ENCODE data around the gene KIF5A.
"Not testable (repeated sequence)": the region's sequence is repeated elsewhere in the genome, so short reads cannot be mapped to it uniquely, and the experiment has no call there.

The KIF5A gene

GRCh38 chr12:57585156-57585555 is 35.3 kb downstream of the KIF5A start:
- no peak for DNase-seq

GRCh38 chr12:57586128-57586527 is 36.3 kb downstream of the KIF5A start:
- DNase-seq: no peak

GRCh38 chr12:57586832-57587429 is 37.1 kb downstream of the KIF5A start:
- DNase-seq: no peak

GRCh38 chr12:57588951-57589610 is 39.2 kb downstream of the KIF5A start:
- DNase-seq: not testable (repeated sequence)

GRCh38 chr12:57590479-57590863 is 40.6 kb downstream of the KIF5A start:
- DNase-seq: no peak

GRCh38 chr12:57590864-57591781 is 41.3 kb downstream of the KIF5A start, which contains the start of gene PIP4K2C:
Gene PIP4K2C, plus strand, starts transcription at chr12:57591192. Its CDS starts 98 bp downstream, at chr12:57591290.
- DNase-seq: peak; percentile 73

GRCh38 chr12:57591782-57592325 is 42.0 kb downstream of the KIF5A start:
- DNase-seq: no peak

- peak; percentile 3 for DNase-seq
These were observed 42.8 kb downstream of the KIF5A start for GRCh38 chr12:57592551-57593165.

GRCh38 chr12:57593187-57593586 is 43.3 kb downstream of the KIF5A start:
- DNase-seq: no peak

- no peak for DNase-seq
These were observed 50.6 kb downstream of the KIF5A start for GRCh38 chr12:57600395-57600794.

GRCh38 chr12:57602544-57602943 is 52.7 kb downstream of the KIF5A start:
- DNase-seq: no peak

- no peak for DNase-seq
These were observed 53.5 kb downstream of the KIF5A start for GRCh38 chr12:57603324-57603723.

- DNase-seq: peak; percentile 12
These were observed 54.1 kb downstream of the KIF5A start for GRCh38 chr12:57603815-57604453.

- DNase-seq: peak; percentile 53
These were observed 54.7 kb downstream of the KIF5A start, which contains the start of gene DTX3 for GRCh38 chr12:57604454-57604991. Gene DTX3, plus strand, starts transcription at chr12:57604824. Its CDS starts 1,694 bp downstream, at chr12:57606518.

GRCh38 chr12:57604992-57605810 is 55.4 kb downstream of the KIF5A start:
- no peak for DNase-seq

GRCh38 chr12:57605811-57606311 is 56.0 kb downstream of the KIF5A start:
- no peak for DNase-seq

GRCh38 chr12:57606399-57606798 is 56.6 kb downstream of the KIF5A start:
- DNase-seq: no peak

- DNase-seq: no peak
These were observed 57.0 kb downstream of the KIF5A start for GRCh38 chr12:57606821-57607220.

- DNase-seq: no peak
These were observed 58.3 kb downstream of the KIF5A start for GRCh38 chr12:57607958-57608663.

All from NCI-H2171 (cell line).